ENCODE measurements around the gene DAP. TPM values are rescaled to one million over a fixed set of nuclear protein-coding genes. Genes with fewer than 3 reads are reported as not detected.

Gene DAP
- polyA plus RNA-seq, 4 donors: 81.2 to 203 (median 142) TPM

DNA sequence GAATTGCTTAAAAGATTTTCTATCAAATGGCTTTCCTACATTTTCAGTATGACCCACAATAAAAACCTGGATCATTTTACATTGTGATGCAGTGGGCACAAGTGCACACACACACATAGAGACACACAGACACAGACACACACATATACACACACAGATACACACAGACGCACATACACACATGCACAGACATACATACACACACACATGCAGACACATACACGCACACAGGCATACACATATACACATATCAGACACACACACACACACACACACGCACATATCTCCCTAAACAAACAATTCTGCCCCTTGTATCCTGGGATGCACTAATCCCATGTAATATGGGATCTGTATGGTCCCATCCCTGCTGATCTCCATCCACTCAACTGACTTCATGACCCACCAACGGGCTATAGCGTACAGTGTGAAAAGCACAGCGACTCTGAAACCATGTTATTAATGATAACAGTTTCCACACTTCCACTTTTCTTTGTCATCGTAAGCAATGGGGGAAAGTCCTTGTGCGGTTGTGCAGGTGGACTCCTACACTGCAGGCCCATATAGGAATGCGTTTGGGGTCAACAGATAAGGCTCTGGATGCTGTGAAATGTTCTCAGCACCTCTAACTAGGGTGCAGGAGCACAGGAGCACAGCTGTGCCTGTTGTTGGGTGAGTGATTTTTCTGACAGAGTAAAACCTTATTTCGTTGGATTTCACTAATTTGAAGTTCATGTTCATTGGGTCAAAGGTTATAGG is 52.7 kb downstream of the DAP start:
- FAIRE-seq (no peak), DNase-seq (no peak)
- 81 to 87% (median 87%) methylated on average over 10 of the region's 10 CpGs for WGBS, 3 donors
- no peaks in the 10 kb centered on the region for H3K27me3 ChIP-seq (ENCODE audit: control insufficient read depth in 3 of 3, insufficient read depth in 3 of 3, low read length in 3 of 3)
- H3K4me3 ChIP-seq (ENCODE audit: low read depth in 1 of 3, low read length in 3 of 3): no peak overlapping the region
- H3K27ac ChIP-seq (ENCODE audit: low read depth in 1 of 3, low read length in 2 of 3): no peak overlapping the region
- peaks cover 0 to 46% (median 2%) of the 10 kb centered on the region in 3 donors for H3K36me3 ChIP-seq (ENCODE audit: control insufficient read depth in 3 of 3, insufficient read depth in 2 of 3, low read depth in 1 of 3, low read length in 3 of 3)
- peaks cover 0 to 9% (median 4%) of the 10 kb centered on the region in 3 donors for H3K4me1 ChIP-seq (ENCODE audit: control insufficient read depth in 3 of 3, insufficient read depth in 2 of 3, low read depth in 1 of 3, low read length in 2 of 3)
- H3K9me3 ChIP-seq (ENCODE audit: control insufficient read depth in 2 of 2, insufficient read depth in 1 of 2, low read depth in 1 of 2, low read length in 1 of 2): no peaks in the 10 kb centered on the region

DNA sequence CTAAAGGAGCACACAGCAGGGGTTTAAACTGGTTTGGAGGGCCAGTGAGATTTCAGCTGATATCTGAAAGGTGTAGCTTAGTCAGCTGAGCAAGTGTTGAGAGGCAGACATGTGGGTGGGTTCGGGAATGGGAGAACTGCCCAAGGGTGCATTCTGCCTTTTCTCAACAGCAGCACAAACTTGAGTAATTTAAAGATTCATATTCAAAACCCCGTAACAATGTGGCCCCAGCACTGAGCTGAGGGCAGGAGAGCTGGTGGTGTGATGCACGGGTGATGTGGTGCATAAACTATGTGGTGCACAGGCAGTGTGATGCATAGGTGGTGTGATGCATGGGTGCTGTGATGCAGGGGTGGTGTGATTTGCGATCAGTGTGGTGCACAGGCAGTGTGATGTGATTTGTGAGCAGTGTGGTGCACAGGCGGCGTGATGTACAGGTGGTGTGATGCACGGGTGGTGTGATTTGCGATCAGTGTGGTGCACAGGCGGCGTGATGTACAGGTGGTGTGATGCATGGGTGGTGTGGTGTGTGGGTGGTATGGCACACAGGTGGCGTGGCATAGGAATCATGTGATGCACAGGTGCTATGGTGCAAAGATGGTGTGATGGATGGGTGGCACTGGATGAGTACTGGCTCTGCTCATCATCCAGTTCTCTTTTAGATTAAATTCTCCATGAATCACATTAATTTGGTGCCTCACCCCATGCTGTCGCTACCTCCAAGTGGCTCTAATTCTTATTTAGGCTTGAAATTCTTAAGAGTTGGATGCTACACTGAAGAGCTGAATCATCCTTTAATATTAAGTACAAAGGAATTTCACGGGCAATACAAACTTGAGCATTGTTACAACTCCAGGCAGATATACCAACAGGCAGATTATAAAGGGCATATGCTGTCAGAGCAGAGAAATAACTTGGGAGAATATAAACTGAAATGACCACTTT is 53.6 kb downstream of the DAP start:
- Histone ChIP-seq H3K4me1 (ENCODE audit: control insufficient read depth in 3 of 3, insufficient read depth in 2 of 3, low read depth in 1 of 3, low read length in 2 of 3) (peaks cover 0 to 5% (median 5%) of the 10 kb centered on the region in 3 donors), H3K9me3 (ENCODE audit: control insufficient read depth in 2 of 2, insufficient read depth in 1 of 2, low read depth in 1 of 2, low read length in 1 of 2) (no peaks in the 10 kb centered on the region), H3K27me3 (ENCODE audit: control insufficient read depth in 3 of 3, insufficient read depth in 3 of 3, low read length in 3 of 3) (no peaks in the 10 kb centered on the region), H3K27ac (ENCODE audit: low read depth in 1 of 3, low read length in 2 of 3) (no peak overlapping the region), H3K36me3 (ENCODE audit: control insufficient read depth in 3 of 3, insufficient read depth in 2 of 3, low read depth in 1 of 3, low read length in 3 of 3) (peaks cover 0 to 45% (median 2%) of the 10 kb centered on the region in 3 donors), H3K4me3 (ENCODE audit: low read depth in 1 of 3, low read length in 3 of 3) (no peak overlapping the region)
- FAIRE-seq: no peak
- WGBS, 3 donors: 88 to 95% (median 93%) methylated on average over 13 of the region's 13 CpGs
- no peak for DNase-seq

DNA sequence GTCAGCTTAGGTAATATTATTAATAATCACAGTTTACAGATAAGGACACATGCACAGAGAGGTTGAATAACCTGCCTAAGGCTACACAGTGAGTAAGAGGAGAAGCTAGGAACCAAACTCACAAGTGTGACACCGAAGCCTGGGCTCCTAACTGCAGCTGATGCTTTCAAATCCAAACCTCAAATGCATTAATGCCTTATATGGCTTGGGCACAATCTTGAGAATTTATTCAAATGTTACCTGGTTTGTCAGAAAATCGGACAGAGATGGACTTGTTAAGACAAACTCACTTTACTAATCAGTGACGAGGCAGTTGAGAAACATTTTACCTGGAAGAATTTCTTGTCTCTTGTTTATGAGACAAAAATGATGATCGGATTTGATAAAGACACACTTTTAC is 54.7 kb downstream of the DAP start:
- H3K4me1 ChIP-seq (ENCODE audit: control insufficient read depth in 3 of 3, insufficient read depth in 2 of 3, low read depth in 1 of 3, low read length in 2 of 3): peaks cover 0 to 5% (median 3%) of the 10 kb centered on the region in 3 donors
- peaks cover 0 to 47% (median 2%) of the 10 kb centered on the region in 3 donors for H3K36me3 ChIP-seq (ENCODE audit: control insufficient read depth in 3 of 3, insufficient read depth in 2 of 3, low read depth in 1 of 3, low read length in 3 of 3)

DNA sequence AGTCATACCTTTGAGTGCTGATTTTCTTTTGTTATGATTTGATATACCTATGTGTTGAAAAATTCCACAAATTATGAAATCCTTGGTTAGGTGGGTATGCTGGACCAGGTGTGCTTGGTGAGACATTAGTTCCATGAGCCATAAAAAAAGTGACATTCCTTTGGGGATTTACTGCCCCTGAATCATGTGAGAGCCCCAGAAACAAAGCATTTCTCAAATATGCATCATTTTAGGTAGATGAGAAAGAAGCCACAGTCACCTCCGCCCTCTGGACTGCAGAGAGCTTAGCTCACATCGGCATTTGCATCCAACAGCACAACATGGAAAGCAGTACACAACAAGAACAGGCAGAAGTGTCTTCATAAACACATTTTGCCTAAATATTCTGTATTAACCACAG is 55.3 kb downstream of the DAP start:
- Histone ChIP-seq H3K27ac (ENCODE audit: low read depth in 1 of 3, low read length in 2 of 3) (no peak overlapping the region), H3K4me3 (ENCODE audit: low read depth in 1 of 3, low read length in 3 of 3) (no peak overlapping the region), H3K4me1 (ENCODE audit: control insufficient read depth in 3 of 3, insufficient read depth in 2 of 3, low read depth in 1 of 3, low read length in 2 of 3) (peaks cover 0 to 5% (median 3%) of the 10 kb centered on the region in 3 donors), H3K9me3 (ENCODE audit: control insufficient read depth in 2 of 2, insufficient read depth in 1 of 2, low read depth in 1 of 2, low read length in 1 of 2) (no peaks in the 10 kb centered on the region), H3K27me3 (ENCODE audit: control insufficient read depth in 3 of 3, insufficient read depth in 3 of 3, low read length in 3 of 3) (no peaks in the 10 kb centered on the region), H3K36me3 (ENCODE audit: control insufficient read depth in 3 of 3, insufficient read depth in 2 of 3, low read depth in 1 of 3, low read length in 3 of 3) (peaks cover 0 to 44% (median 0%) of the 10 kb centered on the region in 3 donors)
- DNase-seq (no peak), FAIRE-seq (no peak)
- WGBS, 3 donors: 95 to 97% (median 96%) methylated on average over 2 of the region's 2 CpGs

More for the DNA sequence above, 54.7 kb downstream of the DAP start:
- Histone ChIP-seq H3K4me3 (ENCODE audit: low read depth in 1 of 3, low read length in 3 of 3) (no peak overlapping the region), H3K27me3 (ENCODE audit: control insufficient read depth in 3 of 3, insufficient read depth in 3 of 3, low read length in 3 of 3) (no peaks in the 10 kb centered on the region), H3K27ac (ENCODE audit: low read depth in 1 of 3, low read length in 2 of 3) (no peak overlapping the region), H3K9me3 (ENCODE audit: control insufficient read depth in 2 of 2, insufficient read depth in 1 of 2, low read depth in 1 of 2, low read length in 1 of 2) (no peaks in the 10 kb centered on the region)
- FAIRE-seq (no peak), DNase-seq (no peak)
- WGBS, 3 donors: 91 to 94% (median 93%) methylated on average over 4 of the region's 4 CpGs

DNA sequence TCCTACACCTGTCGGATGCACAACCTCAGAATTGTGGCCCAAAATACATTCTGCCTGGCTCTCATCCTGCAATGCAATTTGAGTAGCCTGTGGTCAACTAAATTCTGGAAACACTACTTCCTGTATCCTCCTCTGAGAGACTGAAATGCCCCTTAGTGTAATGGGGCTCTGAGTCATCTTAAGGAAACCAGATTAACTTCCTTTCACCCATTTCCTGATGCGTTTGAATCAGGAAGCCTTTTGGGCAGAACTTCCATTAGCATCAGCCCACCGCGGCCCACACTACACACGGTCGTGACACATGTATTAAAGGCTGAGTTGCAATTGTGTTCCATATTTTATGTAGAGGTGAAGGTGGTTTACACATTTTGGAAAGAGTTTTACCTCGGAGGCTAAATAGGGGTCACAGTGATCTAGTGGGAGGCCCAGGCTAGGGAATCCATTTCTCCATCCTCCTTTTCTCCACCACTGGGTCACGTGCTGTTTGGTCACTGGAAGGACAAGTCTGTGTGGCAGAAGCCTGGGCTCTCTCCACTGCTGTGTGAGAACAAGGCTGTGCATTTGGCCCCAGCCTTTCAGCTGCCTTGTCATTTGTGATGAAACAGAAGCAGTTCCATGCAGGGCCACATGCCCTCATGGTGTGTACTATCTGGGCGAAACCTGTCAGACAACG is 55.9 kb downstream of the DAP start:
- Histone ChIP-seq H3K9me3 (ENCODE audit: control insufficient read depth in 2 of 2, insufficient read depth in 1 of 2, low read depth in 1 of 2, low read length in 1 of 2) (no peaks in the 10 kb centered on the region), H3K27me3 (ENCODE audit: control insufficient read depth in 3 of 3, insufficient read depth in 3 of 3, low read length in 3 of 3) (no peaks in the 10 kb centered on the region), H3K27ac (ENCODE audit: low read depth in 1 of 3, low read length in 2 of 3) (peak overlapping the region in 1 of 3 donors; percentile 40), H3K4me3 (ENCODE audit: low read depth in 1 of 3, low read length in 3 of 3) (no peak overlapping the region), H3K36me3 (ENCODE audit: control insufficient read depth in 3 of 3, insufficient read depth in 2 of 3, low read depth in 1 of 3, low read length in 3 of 3) (peaks cover 0 to 41% (median 0%) of the 10 kb centered on the region in 3 donors), H3K4me1 (ENCODE audit: control insufficient read depth in 3 of 3, insufficient read depth in 2 of 3, low read depth in 1 of 3, low read length in 2 of 3) (peaks cover 0 to 5% (median 3%) of the 10 kb centered on the region in 3 donors)
- WGBS, 3 donors: 69 to 77% (median 72%) methylated on average over 10 of the region's 10 CpGs
- DNase-seq: no peak
- FAIRE-seq: no peak

DNA sequence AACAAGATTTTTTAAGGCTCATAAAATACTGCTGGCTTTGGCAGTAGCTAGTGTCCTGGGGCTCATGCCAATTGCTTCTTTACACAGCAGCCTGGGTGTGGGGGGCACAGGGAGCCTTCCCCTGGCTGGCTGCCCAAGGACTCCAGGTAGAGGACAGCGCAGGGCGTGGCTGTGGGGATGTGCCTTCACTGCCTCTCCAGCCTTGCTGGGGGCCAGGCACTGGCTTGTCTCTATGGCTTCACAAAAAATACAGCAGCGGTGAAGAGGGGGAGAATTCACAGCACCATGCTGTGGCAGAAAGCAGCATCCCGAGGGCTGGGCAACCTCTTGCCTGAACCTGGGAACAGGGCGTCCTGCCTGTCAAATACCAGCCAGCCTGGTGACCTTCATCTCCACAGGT is 57.4 kb downstream of the DAP start:
- Histone ChIP-seq H3K27me3 (ENCODE audit: control insufficient read depth in 3 of 3, insufficient read depth in 3 of 3, low read length in 3 of 3) (no peaks in the 10 kb centered on the region), H3K27ac (ENCODE audit: low read depth in 1 of 3, low read length in 2 of 3) (no peak overlapping the region), H3K9me3 (ENCODE audit: control insufficient read depth in 2 of 2, insufficient read depth in 1 of 2, low read depth in 1 of 2, low read length in 1 of 2) (no peaks in the 10 kb centered on the region), H3K4me3 (ENCODE audit: low read depth in 1 of 3, low read length in 3 of 3) (no peak overlapping the region), H3K36me3 (ENCODE audit: control insufficient read depth in 3 of 3, insufficient read depth in 2 of 3, low read depth in 1 of 3, low read length in 3 of 3) (peaks cover 0 to 37% (median 0%) of the 10 kb centered on the region in 3 donors), H3K4me1 (ENCODE audit: control insufficient read depth in 3 of 3, insufficient read depth in 2 of 3, low read depth in 1 of 3, low read length in 2 of 3) (peaks cover 0 to 5% (median 3%) of the 10 kb centered on the region in 3 donors)
- WGBS, 3 donors: 29 to 79% (median 46%) methylated on average over 5 of the region's 5 CpGs
- FAIRE-seq: no peak
- peak in 1 of 2 donors; percentile 42 for DNase-seq

DNA sequence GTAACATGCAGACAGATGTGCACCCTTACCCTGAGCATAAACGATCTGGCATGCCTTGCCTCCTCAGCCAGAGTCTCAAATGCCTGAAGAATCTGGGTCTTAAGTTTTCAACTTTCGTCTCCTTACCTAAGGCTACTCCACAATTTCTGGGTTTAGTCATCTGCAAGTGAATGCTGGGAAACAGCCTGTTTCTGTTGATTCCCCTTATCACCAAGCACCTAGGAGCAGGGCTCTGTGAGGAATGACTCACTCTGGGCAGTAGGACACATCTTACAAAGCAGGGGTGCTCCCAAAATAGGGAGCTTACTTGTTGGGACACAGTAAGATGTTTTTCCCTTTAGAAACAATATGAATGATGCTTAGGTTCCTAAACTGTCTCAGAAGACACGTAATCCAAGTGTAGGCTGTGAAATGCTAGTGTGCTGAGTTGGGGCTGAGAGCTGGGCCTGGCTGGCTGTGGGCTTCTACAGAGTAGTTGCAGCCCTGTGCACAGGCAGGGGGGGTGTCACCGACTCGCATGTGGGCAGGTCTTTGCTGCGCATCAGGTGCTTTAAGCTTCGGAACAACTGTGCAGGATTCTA is 58.0 kb downstream of the DAP start:
- Histone ChIP-seq H3K27ac (ENCODE audit: low read depth in 1 of 3, low read length in 2 of 3) (no peak overlapping the region), H3K9me3 (ENCODE audit: control insufficient read depth in 2 of 2, insufficient read depth in 1 of 2, low read depth in 1 of 2, low read length in 1 of 2) (no peaks in the 10 kb centered on the region), H3K4me3 (ENCODE audit: low read depth in 1 of 3, low read length in 3 of 3) (no peak overlapping the region), H3K27me3 (ENCODE audit: control insufficient read depth in 3 of 3, insufficient read depth in 3 of 3, low read length in 3 of 3) (no peaks in the 10 kb centered on the region), H3K36me3 (ENCODE audit: control insufficient read depth in 3 of 3, insufficient read depth in 2 of 3, low read depth in 1 of 3, low read length in 3 of 3) (peaks cover 0 to 35% (median 0%) of the 10 kb centered on the region in 3 donors), H3K4me1 (ENCODE audit: control insufficient read depth in 3 of 3, insufficient read depth in 2 of 3, low read depth in 1 of 3, low read length in 2 of 3) (peaks cover 0 to 5% (median 3%) of the 10 kb centered on the region in 3 donors)
- FAIRE-seq: no peak
- 62 to 71% (median 64%) methylated on average over 7 of the region's 7 CpGs for WGBS, 3 donors
- DNase-seq: no peak

Measured in small intestine (tissue), 7 donors.